Cardiac muscle cell (in vitro differentiated cells and primary cell): ENCODE data around the gene WDR6. TPM values are rescaled to one million over a fixed set of nuclear protein-coding genes. Genes with fewer than 3 reads are reported as not detected.

Experiments used
- DNase-seq, 2 donors: peaks; one replicate each; pipeline versions ENCODE4 v3.0.0 to v3.0.0-alpha.2; 2010 to 2017; ENCODE audit warnings: low read depth in 1 of 2, low spot score in 1 of 2
- H3K27ac ChIP-seq: fragments of 200-600 bp; sonication (generic); 2 replicates; pipeline ENCODE4 v1.5.1; 2016
- H3K27me3 ChIP-seq: fragments of 200-600 bp; sonication (generic); 2 replicates; pipeline ENCODE4 v1.6.0; 2016; ENCODE audit warnings: control low read depth
- H3K36me3 ChIP-seq: fragments of 200-600 bp; sonication (generic); 2 replicates; pipeline ENCODE4 v1.5.1; 2016; ENCODE audit warnings: control low read depth
- H3K4me1 ChIP-seq: fragments of 200-600 bp; sonication (generic); 2 replicates; pipeline ENCODE4 v1.8.1; 2017; ENCODE audit warnings: low read depth, mild to moderate bottlenecking, mixed run types
- H3K4me3 ChIP-seq: fragments of 200-600 bp; sonication (generic); 2 replicates; pipeline ENCODE4 v1.5.1; 2016; ENCODE audit warnings: mild to moderate bottlenecking
- H3K9me3 ChIP-seq: fragments of 200-600 bp; sonication (generic); 2 replicates; pipeline ENCODE4 v1.5.1; 2017; ENCODE audit warnings: low read depth, mild to moderate bottlenecking, control low read depth
- polyA plus RNA-seq: library from polyadenylated mRNA; unstranded; fragments of >200 nt; fragmentation: Nextera tagmentation; extraction: Ambion mirVana; gene quantifications from 2 replicates; pipeline ENCODE4 v1.2.1, GENCODE V29; 2016
- total RNA-seq: library from RNA; depleted of rRNA; stranded (reverse); fragments of >200 nt; gene quantifications from 2 replicates; pipeline ENCODE4 v1.2.3, GENCODE V29; 2016
- TF ChIP-seq, protein P1 (sequence below): IDR thresholded peaks from 2 replicates; pipeline ENCODE4 v1.5.1; 2012; ENCODE audit warnings: low read depth, mild to moderate bottlenecking, low read length

The WDR6 gene
- total and polyA plus RNA-seq, 2 experiments from 2014 or later: 223 to 277 TPM

DNA sequence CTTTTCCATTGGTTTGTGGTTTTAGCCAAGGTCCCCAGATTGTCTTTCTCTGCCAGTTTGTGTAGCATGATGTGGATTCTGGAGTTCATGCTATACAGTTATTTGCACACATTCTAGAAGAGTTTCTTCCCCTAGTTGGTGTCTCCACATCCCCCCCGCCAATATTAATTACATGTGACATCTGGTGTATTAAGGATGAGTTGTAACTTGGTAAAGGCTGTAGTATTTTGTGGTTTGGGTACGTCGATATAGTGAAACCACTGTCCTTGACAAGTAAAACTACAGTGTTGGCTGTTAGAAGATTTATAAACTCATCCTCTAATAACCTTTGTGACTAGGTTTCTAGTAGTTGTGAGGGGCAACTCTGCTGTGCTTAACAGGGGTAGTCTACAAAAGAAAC is 40.8 kb upstream of the WDR6 start:
- no peak overlapping the region for H3K4me3 ChIP-seq
- H3K36me3 ChIP-seq: peaks cover 46% of the 10 kb centered on the region

DNA sequence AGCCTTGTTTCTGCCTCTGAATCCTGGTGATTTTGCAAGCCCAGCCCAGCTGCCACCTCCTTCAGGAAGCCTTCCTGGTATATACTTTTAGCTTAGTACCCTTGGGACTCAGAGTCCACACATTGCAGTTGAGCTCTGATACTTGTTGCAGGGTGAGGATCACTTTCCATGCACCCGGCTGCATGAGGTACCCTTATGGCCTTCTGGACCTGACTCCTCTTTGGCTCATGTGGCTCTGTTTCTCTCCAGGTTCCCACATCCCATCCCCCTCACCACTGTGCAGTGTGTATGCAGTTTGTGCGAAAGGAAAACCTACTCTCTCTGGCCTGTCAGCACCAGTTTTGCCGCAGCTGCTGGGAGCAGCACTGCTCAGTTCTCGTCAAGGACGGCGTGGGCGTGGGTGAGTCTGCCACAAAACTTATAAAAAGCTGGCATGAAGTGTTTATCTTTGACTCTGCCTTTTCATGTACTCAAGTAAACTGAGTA is 40.3 kb upstream of the WDR6 start:
- H3K27me3 ChIP-seq: no peaks in the 10 kb centered on the region
- TF ChIP-seq, protein P1, sequence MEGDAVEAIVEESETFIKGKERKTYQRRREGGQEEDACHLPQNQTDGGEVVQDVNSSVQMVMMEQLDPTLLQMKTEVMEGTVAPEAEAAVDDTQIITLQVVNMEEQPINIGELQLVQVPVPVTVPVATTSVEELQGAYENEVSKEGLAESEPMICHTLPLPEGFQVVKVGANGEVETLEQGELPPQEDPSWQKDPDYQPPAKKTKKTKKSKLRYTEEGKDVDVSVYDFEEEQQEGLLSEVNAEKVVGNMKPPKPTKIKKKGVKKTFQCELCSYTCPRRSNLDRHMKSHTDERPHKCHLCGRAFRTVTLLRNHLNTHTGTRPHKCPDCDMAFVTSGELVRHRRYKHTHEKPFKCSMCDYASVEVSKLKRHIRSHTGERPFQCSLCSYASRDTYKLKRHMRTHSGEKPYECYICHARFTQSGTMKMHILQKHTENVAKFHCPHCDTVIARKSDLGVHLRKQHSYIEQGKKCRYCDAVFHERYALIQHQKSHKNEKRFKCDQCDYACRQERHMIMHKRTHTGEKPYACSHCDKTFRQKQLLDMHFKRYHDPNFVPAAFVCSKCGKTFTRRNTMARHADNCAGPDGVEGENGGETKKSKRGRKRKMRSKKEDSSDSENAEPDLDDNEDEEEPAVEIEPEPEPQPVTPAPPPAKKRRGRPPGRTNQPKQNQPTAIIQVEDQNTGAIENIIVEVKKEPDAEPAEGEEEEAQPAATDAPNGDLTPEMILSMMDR: no peak
- no peak overlapping the region for H3K27ac ChIP-seq
- no peaks in the 10 kb centered on the region for H3K9me3 ChIP-seq
- H3K36me3 ChIP-seq: peaks cover 47% of the 10 kb centered on the region
- DNase-seq: no peak
- no peaks in the 10 kb centered on the region for H3K4me1 ChIP-seq
- H3K4me3 ChIP-seq: no peak overlapping the region

More for the DNA sequence above, 40.8 kb upstream of the WDR6 start:
- no peaks in the 10 kb centered on the region for H3K4me1 ChIP-seq
- H3K27me3 ChIP-seq: no peaks in the 10 kb centered on the region
- no peaks in the 10 kb centered on the region for H3K9me3 ChIP-seq
- no peak overlapping the region for H3K27ac ChIP-seq
- TF ChIP-seq, protein P1: no peak
- DNase-seq: no peak

DNA sequence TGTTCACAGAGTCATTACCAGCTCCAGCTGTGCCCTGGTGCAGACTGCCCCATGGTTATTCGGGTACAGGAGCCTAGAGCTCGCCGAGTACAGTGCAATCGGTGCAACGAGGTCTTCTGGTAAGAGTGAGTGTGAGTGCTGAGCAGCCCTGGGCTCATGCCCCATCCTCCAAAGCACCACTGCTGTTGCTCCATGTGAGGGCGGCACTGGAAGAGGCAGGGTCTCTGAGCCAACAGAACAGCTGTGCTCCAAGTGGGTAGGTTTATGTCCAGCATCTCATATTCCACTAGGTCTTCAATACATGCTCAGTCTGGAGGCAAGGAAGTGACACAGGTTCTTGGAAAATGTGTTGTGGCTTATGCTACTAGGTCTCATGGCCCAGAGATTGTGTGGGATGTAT is 36.6 kb upstream of the WDR6 start:
- TF ChIP-seq, protein P1: no peak
- no peak overlapping the region for H3K27ac ChIP-seq

DNA sequence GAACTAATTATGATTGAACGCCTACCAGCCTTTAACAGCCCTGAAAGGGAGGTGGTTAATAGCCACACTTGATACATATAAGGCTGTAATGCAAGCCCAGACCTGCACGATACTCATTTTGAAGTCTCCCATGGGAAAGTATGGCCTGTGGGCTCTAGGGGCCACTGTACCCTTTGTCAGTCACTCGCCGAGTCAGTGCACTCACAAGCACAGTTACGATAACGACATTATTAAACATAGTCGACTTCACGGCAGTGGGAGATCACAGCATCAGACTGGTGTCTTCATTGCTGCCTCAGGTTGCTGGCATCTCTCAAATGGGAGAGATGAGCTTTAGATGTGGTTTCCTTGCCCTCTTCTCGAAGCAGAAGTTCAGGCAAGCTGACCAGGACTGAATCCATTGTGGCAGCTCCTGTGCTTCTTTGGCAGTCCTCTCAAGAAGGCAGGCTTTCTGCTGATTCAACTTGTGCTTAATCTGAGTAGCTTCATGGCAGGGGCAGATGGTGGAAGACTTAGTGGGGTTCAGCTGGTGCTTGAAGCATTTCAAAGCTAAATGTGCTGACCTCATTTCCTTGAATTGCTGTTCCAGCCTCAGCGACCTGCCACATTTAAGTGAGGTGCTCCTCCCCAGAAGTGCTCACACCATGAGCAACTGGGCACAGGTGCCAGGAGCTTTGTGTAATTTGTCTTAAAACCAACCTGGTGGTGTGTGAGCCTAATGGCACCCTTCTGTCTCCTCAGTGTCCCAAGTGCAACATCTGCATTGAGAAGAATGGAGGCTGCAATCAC is 32.9 kb upstream of the WDR6 start:
- H3K9me3 ChIP-seq: no peaks in the 10 kb centered on the region
- no peak for DNase-seq
- H3K4me3 ChIP-seq: no peak overlapping the region
- TF ChIP-seq, protein P1: no peak
- H3K27me3 ChIP-seq: no peaks in the 10 kb centered on the region
- no peak overlapping the region for H3K27ac ChIP-seq
- H3K36me3 ChIP-seq: peaks cover 61% of the 10 kb centered on the region
- H3K4me1 ChIP-seq: no peaks in the 10 kb centered on the region

More for the DNA sequence above, 36.6 kb upstream of the WDR6 start:
- Histone ChIP-seq H3K4me3 (no peak overlapping the region), H3K9me3 (no peaks in the 10 kb centered on the region), H3K4me1 (no peaks in the 10 kb centered on the region), H3K27me3 (no peaks in the 10 kb centered on the region), H3K36me3 (peaks cover 60% of the 10 kb centered on the region)
- no peak for DNase-seq

DNA sequence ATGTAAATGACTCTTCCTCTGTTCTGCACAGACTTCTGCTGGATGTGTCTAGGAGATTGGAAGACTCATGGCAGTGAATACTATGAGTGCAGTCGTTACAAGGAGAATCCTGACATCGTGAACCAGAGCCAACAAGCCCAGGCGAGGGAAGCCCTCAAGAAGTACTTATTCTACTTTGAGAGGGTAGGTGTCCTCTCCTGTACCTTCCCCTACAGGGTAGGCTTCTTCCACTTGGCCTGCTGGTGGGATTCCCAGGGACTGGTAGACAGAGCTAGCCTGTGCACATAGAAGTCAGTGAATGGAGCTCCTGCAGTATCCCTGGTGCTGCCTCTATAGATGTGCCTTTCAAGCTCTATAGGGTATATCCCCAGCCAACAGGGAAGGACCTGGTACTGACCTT is 27.7 kb upstream of the WDR6 start:
- no peaks in the 10 kb centered on the region for H3K4me1 ChIP-seq
- no peaks in the 10 kb centered on the region for H3K27me3 ChIP-seq

More for the DNA sequence above, 27.7 kb upstream of the WDR6 start:
- Histone ChIP-seq H3K9me3 (no peaks in the 10 kb centered on the region), H3K36me3 (peaks cover 56% of the 10 kb centered on the region), H3K27ac (no peak overlapping the region), H3K4me3 (no peak overlapping the region)
- DNase-seq: no peak
- TF ChIP-seq, protein P1: no peak
